ENCODE measurements around the gene GPATCH1.
"Not testable (repeated sequence)": the region's sequence is repeated elsewhere in the genome, so short reads cannot be mapped to it uniquely, and the experiment has no call there.

The GPATCH1 gene

DNA sequence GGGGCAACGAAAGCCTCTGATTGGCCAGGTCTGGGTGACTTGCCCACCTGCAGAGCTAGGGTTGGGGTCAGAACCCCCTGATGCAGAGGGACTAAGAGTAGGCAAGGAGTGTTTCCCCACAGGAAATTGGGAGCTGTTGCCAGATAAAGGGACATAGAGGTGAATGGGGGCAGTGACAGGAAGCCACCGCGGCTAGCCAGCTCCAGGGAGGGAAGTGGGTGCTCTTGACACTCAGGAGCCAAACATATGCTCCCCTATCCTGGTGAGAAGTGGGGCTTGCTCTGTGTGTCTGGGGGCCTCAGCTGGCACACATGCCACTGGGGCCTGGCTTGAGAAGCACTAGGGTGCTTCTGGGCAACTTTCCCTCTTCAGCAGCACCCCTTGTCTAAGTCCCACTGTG, 76.9 kb downstream of the GPATCH1 start:
- ChIA-PET POLR2A (no interaction called here), CTCF (no interaction called here)
- no peak for DNase-seq (ENCODE audit: extremely low spot score)
- TF ChIP-seq, protein P1, sequence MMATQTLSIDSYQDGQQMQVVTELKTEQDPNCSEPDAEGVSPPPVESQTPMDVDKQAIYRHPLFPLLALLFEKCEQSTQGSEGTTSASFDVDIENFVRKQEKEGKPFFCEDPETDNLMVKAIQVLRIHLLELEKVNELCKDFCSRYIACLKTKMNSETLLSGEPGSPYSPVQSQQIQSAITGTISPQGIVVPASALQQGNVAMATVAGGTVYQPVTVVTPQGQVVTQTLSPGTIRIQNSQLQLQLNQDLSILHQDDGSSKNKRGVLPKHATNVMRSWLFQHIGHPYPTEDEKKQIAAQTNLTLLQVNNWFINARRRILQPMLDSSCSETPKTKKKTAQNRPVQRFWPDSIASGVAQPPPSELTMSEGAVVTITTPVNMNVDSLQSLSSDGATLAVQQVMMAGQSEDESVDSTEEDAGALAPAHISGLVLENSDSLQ (IDR thresholded peaks at IDR 0.05) = no peak
- TF ChIP-seq BHLHE40 (IDR thresholded peaks at IDR 0.05; ENCODE audit: borderline replicate concordance) (no peak), FOXA1 (IDR thresholded peaks at IDR 0.05) (no peak), SUZ12 (IDR thresholded peaks at IDR 0.05) (no peak), LEF1 (IDR thresholded peaks at IDR 0.05; ENCODE audit: borderline replicate concordance) (no peak), HDGF (IDR thresholded peaks at IDR 0.05; ENCODE audit: borderline replicate concordance) (no peak), TARDBP (IDR thresholded peaks at IDR 0.05) (no peak), FOXK2 (IDR thresholded peaks at IDR 0.05) (no peak)

DNA sequence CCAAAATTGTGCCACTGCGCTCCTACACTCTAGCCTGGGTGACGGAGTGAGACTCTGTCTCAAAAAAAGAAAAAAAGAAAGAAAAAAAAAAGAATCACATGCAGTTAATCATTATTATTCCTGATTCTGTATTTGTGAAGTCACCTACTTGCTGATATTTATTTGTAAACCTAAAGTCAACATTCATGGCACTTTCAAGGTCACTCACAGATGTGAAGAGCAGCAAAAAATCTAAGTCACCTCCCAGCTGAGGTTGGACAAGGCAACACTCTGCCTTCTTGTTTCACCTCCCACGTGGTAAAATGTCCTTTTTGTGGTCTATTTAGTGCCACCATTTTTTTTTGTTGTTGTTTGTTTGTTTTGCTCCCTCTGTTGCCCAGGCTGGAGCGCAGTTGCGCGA, 77.4 kb downstream of the GPATCH1 start:
- ChIA-PET CTCF (no interaction called here), POLR2A (interaction anchor here (4.6 kb wide), 1 partner anchor 18 kb away, joined by 23 read pairs; no protein-coding TSS in a partner anchor)
- no peak for DNase-seq (ENCODE audit: extremely low spot score)
- TF ChIP-seq HDGF (IDR thresholded peaks at IDR 0.05; ENCODE audit: borderline replicate concordance) (no peak), FOXA1 (IDR thresholded peaks at IDR 0.05) (no peak), SUZ12 (IDR thresholded peaks at IDR 0.05) (no peak), CTBP1 (IDR thresholded peaks at IDR 0.05; ENCODE audit: borderline replicate concordance) (no peak), L3MBTL2 (conservative IDR thresholded peaks at IDR 0.05) (no peak), ARNT (IDR thresholded peaks at IDR 0.05) (no peak), NFRKB (IDR thresholded peaks at IDR 0.05) (no peak), ELF4 (IDR thresholded peaks at IDR 0.05) (no peak), BHLHE40 (IDR thresholded peaks at IDR 0.05; ENCODE audit: borderline replicate concordance) (no peak), SP1 (IDR thresholded peaks at IDR 0.05) (no peak)
- TF ChIP-seq, protein P1 (IDR thresholded peaks at IDR 0.05) = no peak

DNA sequence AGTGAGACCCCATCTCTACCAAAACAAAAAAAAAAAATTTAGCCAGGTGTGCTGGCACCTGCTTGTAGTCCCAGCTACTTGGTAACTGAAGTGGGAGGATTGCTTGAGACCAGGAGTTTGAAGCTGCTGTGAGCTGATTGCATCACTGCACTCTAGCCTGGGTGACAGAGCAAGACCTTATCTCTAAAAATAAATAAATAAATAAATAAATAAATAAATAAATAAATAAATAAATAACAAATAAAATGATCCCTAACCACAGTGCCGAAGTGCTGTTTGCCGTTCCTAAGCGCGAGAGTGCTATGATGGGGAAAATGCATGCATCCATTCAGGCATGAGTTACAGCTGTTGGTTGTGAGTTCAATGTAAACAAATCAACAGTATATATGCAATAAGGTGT, 78.2 kb downstream of the GPATCH1 start:
- ChIA-PET POLR2A (interaction anchor here (4.6 kb wide), 1 partner anchor 18 kb away, joined by 23 read pairs; no protein-coding TSS in a partner anchor), CTCF (no interaction called here)
- DNase-seq (ENCODE audit: extremely low spot score) = no peak
- TF ChIP-seq HDGF (IDR thresholded peaks at IDR 0.05; ENCODE audit: borderline replicate concordance) (no peak), CTBP1 (IDR thresholded peaks at IDR 0.05; ENCODE audit: borderline replicate concordance) (no peak), FOXA1 (IDR thresholded peaks at IDR 0.05) (no peak), ARNT (IDR thresholded peaks at IDR 0.05) (no peak), SUZ12 (IDR thresholded peaks at IDR 0.05) (no peak), FOXK2 (IDR thresholded peaks at IDR 0.05) (no peak), NFRKB (IDR thresholded peaks at IDR 0.05) (no peak), BHLHE40 (IDR thresholded peaks at IDR 0.05; ENCODE audit: borderline replicate concordance) (no peak), LEF1 (IDR thresholded peaks at IDR 0.05; ENCODE audit: borderline replicate concordance) (no peak), SP1 (IDR thresholded peaks at IDR 0.05) (no peak)
- TF ChIP-seq, protein P1 (IDR thresholded peaks at IDR 0.05) = no peak

DNA sequence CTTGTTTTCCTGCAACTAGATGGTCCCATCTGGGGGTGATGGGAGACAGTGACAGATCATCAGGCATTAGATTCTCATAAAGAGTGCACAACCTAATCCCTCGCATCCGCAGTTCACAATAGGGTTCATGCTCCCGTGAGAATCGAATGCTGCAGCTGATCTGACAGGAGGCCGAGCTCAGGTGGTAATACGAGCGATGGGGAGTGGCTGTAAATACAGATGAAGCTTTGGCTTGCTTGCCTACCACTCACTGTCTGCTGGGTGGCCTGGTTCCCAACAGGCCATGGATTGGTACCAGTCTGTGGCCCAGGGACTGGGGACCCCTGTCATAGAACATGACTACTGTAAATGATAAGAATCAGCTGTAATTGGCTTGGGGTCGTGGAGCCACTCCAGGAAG, 78.9 kb downstream of the GPATCH1 start:
- DNase-seq (ENCODE audit: extremely low spot score) = no peak
- CTCF ChIA-PET = interaction anchor here (0.5 to 1.3 kb wide), 2 partner anchors 25 to 101 kb away, joined by 3 read pairs; no protein-coding TSS in a partner anchor
- POLR2A ChIA-PET = interaction anchor here (4.6 kb wide), 1 partner anchor 17 kb away, joined by 23 read pairs; no protein-coding TSS in a partner anchor

DNA sequence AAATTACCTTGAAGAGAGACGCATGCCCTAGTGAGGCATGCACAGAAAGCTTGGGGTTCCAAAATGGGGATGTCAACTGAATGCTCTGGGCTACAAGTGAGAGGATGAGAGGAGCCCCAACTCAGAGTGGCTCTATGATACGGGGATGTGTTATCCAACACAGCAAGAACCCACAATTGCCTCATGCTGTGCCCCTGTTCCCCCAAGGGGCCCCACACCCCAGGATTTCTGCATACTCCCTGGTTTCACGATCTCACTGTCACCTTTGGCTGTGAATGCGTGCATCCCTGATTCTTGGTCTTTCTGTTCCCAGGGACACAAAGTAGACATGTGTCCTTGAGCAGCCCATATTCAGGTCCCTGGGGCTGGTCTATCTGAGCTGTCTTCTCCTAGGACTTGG, 80.2 kb downstream of the GPATCH1 start:
- POLR2A ChIA-PET = interaction anchor here (4.6 kb wide), 1 partner anchor 16 kb away, joined by 23 read pairs; no protein-coding TSS in a partner anchor
- CTCF ChIA-PET = no interaction called here
- DNase-seq (ENCODE audit: extremely low spot score) = no peak

More for the DNA sequence above, 78.9 kb downstream of the GPATCH1 start:
- TF ChIP-seq FOXA1 (IDR thresholded peaks at IDR 0.05) (no peak), TARDBP (IDR thresholded peaks at IDR 0.05) (no peak), BHLHE40 (IDR thresholded peaks at IDR 0.05; ENCODE audit: borderline replicate concordance) (no peak), LEF1 (IDR thresholded peaks at IDR 0.05; ENCODE audit: borderline replicate concordance) (no peak), L3MBTL2 (conservative IDR thresholded peaks at IDR 0.05) (no peak), ARNT (IDR thresholded peaks at IDR 0.05) (no peak), FOXM1 (IDR thresholded peaks at IDR 0.05; ENCODE audit: borderline replicate concordance) (no peak), ELF4 (IDR thresholded peaks at IDR 0.05) (no peak), SP1 (IDR thresholded peaks at IDR 0.05) (no peak), SUZ12 (IDR thresholded peaks at IDR 0.05) (no peak)
- TF ChIP-seq, protein P1 (IDR thresholded peaks at IDR 0.05) = no peak

DNA sequence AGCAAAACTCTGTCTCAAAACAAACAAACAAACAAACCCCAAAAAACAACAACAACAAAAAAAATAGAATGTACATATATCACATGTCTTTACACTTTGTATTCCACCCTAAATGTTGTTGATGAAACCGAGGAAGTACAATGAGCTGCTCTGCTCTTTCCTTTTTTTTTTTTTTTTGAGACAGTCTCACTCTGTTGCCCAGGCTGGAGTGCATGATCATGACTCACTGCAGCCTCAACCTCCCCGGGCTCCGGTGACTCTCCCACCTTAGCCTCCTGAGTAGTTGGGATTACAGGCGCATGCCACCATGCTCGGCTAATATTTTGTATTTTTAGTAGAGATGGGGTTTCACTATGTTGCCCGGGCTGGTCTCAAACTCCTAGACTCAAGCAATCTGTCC, 82.5 kb downstream of the GPATCH1 start:
- POLR2A ChIA-PET = interaction anchor here (1.5 kb wide), 1 partner anchor 13 kb away, joined by 4 read pairs; no protein-coding TSS in a partner anchor
- TF ChIP-seq SUZ12 (IDR thresholded peaks at IDR 0.05) (no peak), SP1 (IDR thresholded peaks at IDR 0.05) (no peak), FOXA1 (IDR thresholded peaks at IDR 0.05) (no peak), HDGF (IDR thresholded peaks at IDR 0.05; ENCODE audit: borderline replicate concordance) (no peak), BHLHE40 (IDR thresholded peaks at IDR 0.05; ENCODE audit: borderline replicate concordance) (no peak), FOXK2 (IDR thresholded peaks at IDR 0.05) (no peak), ELF4 (IDR thresholded peaks at IDR 0.05) (no peak), ZNF384 (IDR thresholded peaks at IDR 0.05) (no peak), FOXM1 (IDR thresholded peaks at IDR 0.05; ENCODE audit: borderline replicate concordance) (no peak), TARDBP (IDR thresholded peaks at IDR 0.05) (no peak), CTBP1 (IDR thresholded peaks at IDR 0.05; ENCODE audit: borderline replicate concordance) (no peak), NFRKB (IDR thresholded peaks at IDR 0.05) (no peak)
- TF ChIP-seq, protein P1 (IDR thresholded peaks at IDR 0.05) = no peak
- CTCF ChIA-PET = no interaction called here
- DNase-seq (ENCODE audit: extremely low spot score) = no peak

More for the DNA sequence above, 80.2 kb downstream of the GPATCH1 start:
- no peak for TF ChIP-seq ARNT (IDR thresholded peaks at IDR 0.05)
- no peak for TF ChIP-seq LEF1 (IDR thresholded peaks at IDR 0.05; ENCODE audit: borderline replicate concordance)
- no peak for TF ChIP-seq HDGF (IDR thresholded peaks at IDR 0.05; ENCODE audit: borderline replicate concordance)
- no peak for TF ChIP-seq FOXA1 (IDR thresholded peaks at IDR 0.05)
- no peak for TF ChIP-seq ELF4 (IDR thresholded peaks at IDR 0.05)
- TF ChIP-seq CTBP1 (IDR thresholded peaks at IDR 0.05; ENCODE audit: borderline replicate concordance) = no peak
- no peak for TF ChIP-seq L3MBTL2 (conservative IDR thresholded peaks at IDR 0.05)
- TF ChIP-seq ZNF384 (IDR thresholded peaks at IDR 0.05) = no peak

DNA sequence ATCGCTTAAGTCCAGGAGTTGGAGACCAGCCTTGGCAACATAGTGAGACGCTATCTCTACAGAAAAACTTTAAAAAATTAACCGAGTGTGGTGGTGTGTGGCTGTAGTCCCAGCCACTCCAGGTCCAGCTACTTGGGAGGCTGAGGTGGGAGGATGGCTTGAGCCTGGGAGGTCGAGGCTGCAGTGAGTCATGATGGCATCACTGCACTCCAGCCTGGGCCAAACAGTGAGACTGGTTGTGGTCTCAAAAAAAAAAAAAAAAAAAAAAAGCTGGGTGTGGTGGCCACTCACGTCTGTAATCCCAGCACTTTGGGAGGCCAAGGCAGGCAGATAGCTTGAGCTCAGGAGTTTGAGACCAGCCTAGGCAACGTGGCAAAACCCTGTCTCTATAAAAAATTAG, 85.1 kb downstream of the GPATCH1 start:
- DNase-seq (ENCODE audit: extremely low spot score); CTCF ChIA-PET; POLR2A ChIA-PET: not testable (repeated sequence)
